ENCODE measurements around the gene OPCML.

DNA sequence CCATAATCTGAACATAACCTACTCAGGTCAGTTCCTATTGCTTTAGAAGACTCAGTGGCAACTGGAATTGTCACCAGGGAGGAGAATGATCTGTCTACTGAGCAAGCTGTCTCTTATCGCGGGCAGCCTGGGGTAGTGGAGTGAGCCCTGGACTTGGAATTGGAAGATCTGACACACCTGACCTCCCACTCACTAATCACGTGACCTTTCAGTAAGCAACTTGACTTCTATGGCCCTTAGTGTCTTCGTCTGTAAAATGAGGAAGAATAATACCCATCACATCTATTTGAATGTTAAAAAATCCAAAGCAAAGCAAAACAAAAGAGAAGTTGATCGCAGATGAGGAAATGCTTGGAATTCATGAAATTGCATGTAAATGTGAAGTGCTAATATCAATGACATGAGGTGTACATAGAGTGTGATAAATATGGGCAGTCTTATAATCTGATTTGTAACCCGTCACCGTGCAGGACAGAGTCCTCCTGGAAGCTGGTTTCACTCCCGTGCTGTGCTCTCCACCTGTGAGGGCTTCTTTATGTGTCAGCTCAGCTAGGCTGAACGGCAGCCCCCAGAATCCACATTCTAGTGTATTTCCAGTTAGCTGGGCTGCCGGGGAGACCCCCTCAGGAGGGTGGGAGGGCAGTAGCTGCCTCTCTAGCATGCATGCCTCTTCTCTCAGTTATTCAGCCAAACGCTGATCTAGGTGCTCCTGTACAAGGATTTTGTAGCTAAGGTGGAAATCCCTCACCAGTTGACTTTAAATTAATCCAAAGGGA is 482.9 kb downstream of the OPCML start:
- TF ChIP-seq, protein P1, sequence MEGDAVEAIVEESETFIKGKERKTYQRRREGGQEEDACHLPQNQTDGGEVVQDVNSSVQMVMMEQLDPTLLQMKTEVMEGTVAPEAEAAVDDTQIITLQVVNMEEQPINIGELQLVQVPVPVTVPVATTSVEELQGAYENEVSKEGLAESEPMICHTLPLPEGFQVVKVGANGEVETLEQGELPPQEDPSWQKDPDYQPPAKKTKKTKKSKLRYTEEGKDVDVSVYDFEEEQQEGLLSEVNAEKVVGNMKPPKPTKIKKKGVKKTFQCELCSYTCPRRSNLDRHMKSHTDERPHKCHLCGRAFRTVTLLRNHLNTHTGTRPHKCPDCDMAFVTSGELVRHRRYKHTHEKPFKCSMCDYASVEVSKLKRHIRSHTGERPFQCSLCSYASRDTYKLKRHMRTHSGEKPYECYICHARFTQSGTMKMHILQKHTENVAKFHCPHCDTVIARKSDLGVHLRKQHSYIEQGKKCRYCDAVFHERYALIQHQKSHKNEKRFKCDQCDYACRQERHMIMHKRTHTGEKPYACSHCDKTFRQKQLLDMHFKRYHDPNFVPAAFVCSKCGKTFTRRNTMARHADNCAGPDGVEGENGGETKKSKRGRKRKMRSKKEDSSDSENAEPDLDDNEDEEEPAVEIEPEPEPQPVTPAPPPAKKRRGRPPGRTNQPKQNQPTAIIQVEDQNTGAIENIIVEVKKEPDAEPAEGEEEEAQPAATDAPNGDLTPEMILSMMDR (conservative IDR thresholded peaks at IDR 0.05 in 1 of 2, IDR thresholded peaks at IDR 0.05 in 1 of 2; ENCODE audit: low read depth in 1 of 2, low read length in 2 of 2) = no peak
- TF ChIP-seq EZH2 (IDR thresholded peaks at IDR 0.05; ENCODE audit: low read length, missing control alignments) = no peak
